NCI-H345 treated with DMSO at 0.1 percent for 48 hours (cell line): ENCODE measurements around the gene VEZF1.
A peak's percentile ranks its signal among the peaks of the same experiment; 100 is the strongest.

Experiments
- DNase-seq: peaks from one replicate; lab custom pipeline; 2025; ENCODE audit not compliant: unreplicated experiment; lab: John Stamatoyannopoulos, UW

Gene VEZF1

GRCh38 chr17:57999010-57999495 is 11.0 kb upstream of the VEZF1 start:
- DNase-seq = no peak

- DNase-seq = no peak
Observed at GRCh38 chr17:57997085-57997809, 9.2 kb upstream of the VEZF1 start.

- DNase-seq = peak; percentile 77
Observed at GRCh38 chr17:57995076-57995956, 7.3 kb upstream of the VEZF1 start.

GRCh38 chr17:57994436-57994835 is 6.4 kb upstream of the VEZF1 start:
- DNase-seq = no peak

GRCh38 chr17:57993471-57994365 is 5.7 kb upstream of the VEZF1 start:
- peak; percentile 56 for DNase-seq

GRCh38 chr17:57991537-57991936 is 3.5 kb upstream of the VEZF1 start:
- no peak for DNase-seq

GRCh38 chr17:57990037-57990436 is 2.0 kb upstream of the VEZF1 start:
- DNase-seq = no peak

- DNase-seq = peak; percentile 37
Observed at GRCh38 chr17:57988301-57989250, 522 bp upstream of the VEZF1 start.

GRCh38 chr17:57986841-57987580 is 1.0 kb downstream of the VEZF1 start:
- DNase-seq = peak; percentile 8

GRCh38 chr17:57985675-57985974 is 2.4 kb downstream of the VEZF1 start:
- no peak for DNase-seq

- no peak for DNase-seq
Observed at GRCh38 chr17:57984936-57985674, 2.9 kb downstream of the VEZF1 start.

- DNase-seq = no peak
Observed at GRCh38 chr17:57984261-57984890, 3.7 kb downstream of the VEZF1 start.

- DNase-seq = no peak
Observed at GRCh38 chr17:57983446-57983845, 4.6 kb downstream of the VEZF1 start.

- no peak for DNase-seq
Observed at GRCh38 chr17:57982452-57983170, 5.4 kb downstream of the VEZF1 start.

- DNase-seq = no peak
Observed at GRCh38 chr17:57980522-57980921, 7.5 kb downstream of the VEZF1 start.

GRCh38 chr17:57979076-57979475 is 9.0 kb downstream of the VEZF1 start:
- no peak for DNase-seq

GRCh38 chr17:57976594-57976993 is 11.5 kb downstream of the VEZF1 start:
- no peak for DNase-seq

GRCh38 chr17:57975044-57975443 is 13.0 kb downstream of the VEZF1 start:
- no peak for DNase-seq
